Measurements from ENCODE around the gene SLC6A8. TPM values are rescaled to one million over a fixed set of nuclear protein-coding genes. Genes with fewer than 3 reads are reported as not detected.

SLC6A8 gene
- polyA plus RNA-seq, 1 experiment: 6.9 TPM

- no peak for TF ChIP-seq CTCF (IDR thresholded peaks at IDR 0.05; ENCODE audit: low read depth, low read length)
- DNase-seq (ENCODE audit: low read depth, low spot score): no peak
- no peak overlapping the region for H3K4me3 ChIP-seq (ENCODE audit: low read depth, low read length)
- POLR2A ChIA-PET: no interaction called here
- H3K9me3 ChIP-seq (ENCODE audit: control insufficient read depth, insufficient read depth, low read length): no peaks in the 10 kb centered on the region
- no peak overlapping the region for H3K27ac ChIP-seq (ENCODE audit: low read depth, low read length)
- CTCF ChIA-PET: interaction anchor here (2.2 kb wide), 1 partner anchor 11 kb away, joined by 11 read pairs; no protein-coding TSS in a partner anchor
- H3K27me3 ChIP-seq (ENCODE audit: control insufficient read depth, insufficient read depth, low read length): no peaks in the 10 kb centered on the region
Measured at GRCh38 chrX:153719238-153719637, 31.5 kb downstream of the SLC6A8 start.

GRCh38 chrX:153719701-153720100, 32.0 kb downstream of the SLC6A8 start:
- POLR2A ChIA-PET: no interaction called here
- H3K27ac ChIP-seq (ENCODE audit: low read depth, low read length): no peak overlapping the region
- no peak for TF ChIP-seq CTCF (IDR thresholded peaks at IDR 0.05; ENCODE audit: low read depth, low read length)
- DNase-seq (ENCODE audit: low read depth, low spot score): no peak
- H3K4me3 ChIP-seq (ENCODE audit: low read depth, low read length): no peak overlapping the region
- CTCF ChIA-PET: interaction anchor here (1.3 to 2.2 kb wide), 2 partner anchors 11 to 51 kb away, joined by 3 to 11 read pairs; no protein-coding TSS in a partner anchor
- no peaks in the 10 kb centered on the region for H3K9me3 ChIP-seq (ENCODE audit: control insufficient read depth, insufficient read depth, low read length)
- H3K27me3 ChIP-seq (ENCODE audit: control insufficient read depth, insufficient read depth, low read length): no peaks in the 10 kb centered on the region

GRCh38 chrX:153722704-153723350, 35.1 kb downstream of the SLC6A8 start:
- Histone ChIP-seq H3K27me3 (ENCODE audit: control insufficient read depth, insufficient read depth, low read length) (no peaks in the 10 kb centered on the region), H3K27ac (ENCODE audit: low read depth, low read length) (peak overlapping the region; percentile 65), H3K9me3 (ENCODE audit: control insufficient read depth, insufficient read depth, low read length) (no peaks in the 10 kb centered on the region), H3K4me3 (ENCODE audit: low read depth, low read length) (peak overlapping the region; percentile 66)
- TF ChIP-seq CTCF (IDR thresholded peaks at IDR 0.05; ENCODE audit: low read depth, low read length): no peak
- CTCF ChIA-PET: no interaction called here
- POLR2A ChIA-PET: interaction anchor here (0.6 kb wide), 2 partner anchors 36 to 813 kb away, joined by 5 to 7 read pairs; no protein-coding TSS in a partner anchor
- DNase-seq (ENCODE audit: low read depth, low spot score): no peak

- ChIA-PET POLR2A (interaction anchor here (0.6 to 0.9 kb wide), 3 partner anchors 36 to 814 kb away, joined by 5 to 7 read pairs (median 6); partner anchors contain the start of gene CCNQ), CTCF (no interaction called here)
- TF ChIP-seq CTCF (IDR thresholded peaks at IDR 0.05; ENCODE audit: low read depth, low read length): peak; percentile 46
- Histone ChIP-seq H3K27me3 (ENCODE audit: control insufficient read depth, insufficient read depth, low read length) (no peaks in the 10 kb centered on the region), H3K9me3 (ENCODE audit: control insufficient read depth, insufficient read depth, low read length) (no peaks in the 10 kb centered on the region), H3K27ac (ENCODE audit: low read depth, low read length) (peak overlapping the region; percentile 65), H3K4me3 (ENCODE audit: low read depth, low read length) (peak overlapping the region; percentile 66)
- DNase-seq (ENCODE audit: low read depth, low spot score): no peak
Measured at GRCh38 chrX:153723351-153724251, 35.9 kb downstream of the SLC6A8 start.

Measured in AG04450 (cell line).